ENCODE data around the gene SPATS2. TPM values are rescaled to one million over a fixed set of nuclear protein-coding genes. Genes with fewer than 3 reads are reported as not detected.

Gene SPATS2
- total and polyA plus RNA-seq, 2 donors (not counting 1 experiment from before 2014, with no cell fraction given): 11.3 to 21.5 TPM

DNA sequence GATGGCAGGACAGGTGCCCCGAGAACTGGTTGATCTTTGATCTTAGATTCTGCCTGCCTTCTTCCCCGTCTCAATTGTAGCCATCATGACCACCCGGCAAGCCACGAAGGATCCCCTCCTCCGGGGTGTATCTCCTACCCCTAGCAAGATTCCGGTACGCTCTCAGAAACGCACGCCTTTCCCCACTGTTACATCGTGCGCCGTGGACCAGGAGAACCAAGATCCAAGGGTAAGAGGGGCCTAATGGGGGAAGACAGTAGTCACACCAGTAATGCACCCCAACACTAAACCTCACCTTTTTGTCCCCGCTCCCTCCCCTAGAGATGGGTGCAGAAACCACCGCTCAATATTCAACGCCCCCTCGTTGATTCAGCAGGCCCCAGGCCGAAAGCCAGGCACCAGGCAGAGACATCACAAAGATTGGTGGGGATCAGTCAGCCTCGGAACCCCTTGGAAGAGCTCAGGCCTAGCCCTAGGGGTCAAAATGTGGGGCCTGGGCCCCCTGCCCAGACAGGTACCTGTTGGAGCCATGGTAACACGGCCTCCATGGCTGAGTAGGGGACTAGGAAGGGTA, 43.7 kb upstream of the SPATS2 start:
- WGBS (ENCODE audit: insufficient coverage): 12% methylated on average over 14 of the region's 19 CpGs
- Histone ChIP-seq H3K27ac (ENCODE audit: low read length in 2 of 2) (peak overlapping the region in 1 of 2 donors; percentile 51), H2AFZ (ENCODE audit: insufficient read depth, low read depth, low read length, poor library complexity, severe bottlenecking) (peak overlapping the region; percentile 98)

DNA sequence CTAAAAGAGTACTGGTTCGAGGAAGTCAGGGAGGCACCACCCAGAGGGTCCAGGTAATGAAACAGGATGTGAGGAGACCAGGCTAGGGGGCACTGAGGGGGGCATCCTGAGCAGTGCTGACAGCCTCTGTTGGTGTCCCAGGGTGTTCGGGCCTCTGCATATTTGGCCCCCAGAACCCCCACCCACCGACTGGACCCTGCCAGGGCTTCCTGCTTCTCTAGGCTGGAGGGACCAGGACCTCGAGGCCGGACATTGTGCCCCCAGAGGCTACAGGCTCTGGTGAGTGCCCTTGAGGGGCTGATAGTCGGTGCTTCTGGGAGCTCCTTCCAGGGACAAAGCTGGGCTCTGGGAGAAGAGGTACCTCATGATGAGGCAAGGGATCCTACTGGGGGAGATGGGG, 41.7 kb upstream of the SPATS2 start:
- no peak overlapping the region for H3K9ac ChIP-seq (ENCODE audit: low read length)

More for the DNA sequence above, 43.7 kb upstream of the SPATS2 start:
- no peak for TF ChIP-seq EZH2 (IDR thresholded peaks at IDR 0.05; ENCODE audit: borderline replicate concordance, insufficient read depth, low read depth, low read length, poor library complexity, severe bottlenecking)
- TF ChIP-seq, protein P1, sequence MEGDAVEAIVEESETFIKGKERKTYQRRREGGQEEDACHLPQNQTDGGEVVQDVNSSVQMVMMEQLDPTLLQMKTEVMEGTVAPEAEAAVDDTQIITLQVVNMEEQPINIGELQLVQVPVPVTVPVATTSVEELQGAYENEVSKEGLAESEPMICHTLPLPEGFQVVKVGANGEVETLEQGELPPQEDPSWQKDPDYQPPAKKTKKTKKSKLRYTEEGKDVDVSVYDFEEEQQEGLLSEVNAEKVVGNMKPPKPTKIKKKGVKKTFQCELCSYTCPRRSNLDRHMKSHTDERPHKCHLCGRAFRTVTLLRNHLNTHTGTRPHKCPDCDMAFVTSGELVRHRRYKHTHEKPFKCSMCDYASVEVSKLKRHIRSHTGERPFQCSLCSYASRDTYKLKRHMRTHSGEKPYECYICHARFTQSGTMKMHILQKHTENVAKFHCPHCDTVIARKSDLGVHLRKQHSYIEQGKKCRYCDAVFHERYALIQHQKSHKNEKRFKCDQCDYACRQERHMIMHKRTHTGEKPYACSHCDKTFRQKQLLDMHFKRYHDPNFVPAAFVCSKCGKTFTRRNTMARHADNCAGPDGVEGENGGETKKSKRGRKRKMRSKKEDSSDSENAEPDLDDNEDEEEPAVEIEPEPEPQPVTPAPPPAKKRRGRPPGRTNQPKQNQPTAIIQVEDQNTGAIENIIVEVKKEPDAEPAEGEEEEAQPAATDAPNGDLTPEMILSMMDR (IDR thresholded peaks at IDR 0.05): no peak
- no peak for DNase-seq
- Mint-ChIP-seq H3K27me3 (no peaks in the 10 kb centered on the region), H3K9me3 (ENCODE audit: insufficient read depth) (no peaks in the 10 kb centered on the region), H3K4me3 (peak overlapping the region; percentile 99), H3K4me1 (peaks cover 23% of the 10 kb centered on the region), H3K27ac (peak overlapping the region; percentile 85)
- no peaks in the 10 kb centered on the region for H4K20me1 ChIP-seq (ENCODE audit: control insufficient read depth, insufficient read depth, low read length, poor library complexity, severe bottlenecking)
- no peak for ATAC-seq (ENCODE audit: low read depth)
- peaks cover 12 to 18% of the 10 kb centered on the region in 2 donors for H3K4me1 ChIP-seq (ENCODE audit: control insufficient read depth in 2 of 2, insufficient read depth in 2 of 2, low read length in 2 of 2)
- H3K36me3 ChIP-seq (replicated peaks in 1 of 2; ENCODE audit: control extremely low read depth in 1 of 2, control insufficient read depth in 1 of 2, extremely low read depth in 1 of 2, insufficient read depth in 2 of 2, low read length in 1 of 2): no peaks in the 10 kb centered on the region
- CTCF ChIA-PET: interaction anchor here (1.2 to 3.5 kb wide), 9 partner anchors 8 to 191 kb away, joined by 3 to 20 read pairs (median 12); partner anchors contain the start of genes C1QL4, DNAJC22 and PRPH
- POLR2A ChIA-PET: interaction anchor here (0.6 to 1.5 kb wide), 7 partner anchors 8 to 300 kb away, joined by 3 to 9 read pairs (median 4); partner anchors contain the start of genes DNAJC22, MCRS1 and PRPF40B
- peaks cover 6% of the 10 kb centered on the region for H3K79me2 ChIP-seq (ENCODE audit: control insufficient read depth, insufficient read depth, low read length)
- intact Hi-C loops (cut with micrococcal nuclease): loop anchor here (1.0 to 2.0 kb wide), 4 partner anchors 44 to 471 kb away; partner anchors contain the start of genes DDX23, SPATS2, TMBIM6 and TUBA1C
- peak overlapping the region; percentile 71 for H3K9ac ChIP-seq (ENCODE audit: low read length)
- peaks cover 0 to 3% (median 0%) of the 10 kb centered on the region in 3 donors for H3K9me3 ChIP-seq (ENCODE audit: control extremely low read depth in 1 of 3, control insufficient read depth in 2 of 3, insufficient read depth in 1 of 3, low read length in 2 of 3)
- peak overlapping the region; percentile 66 to 85 (median 70) for H3K4me3 ChIP-seq (ENCODE audit: control extremely low read depth in 1 of 5, extremely low read depth in 1 of 5, insufficient read depth in 1 of 5, low read depth in 2 of 5, low read length in 4 of 5)
- no peaks in the 10 kb centered on the region for H3K27me3 ChIP-seq (replicated peaks in 1 of 4; ENCODE audit: control extremely low read depth in 1 of 4, control insufficient read depth in 3 of 4, insufficient read depth in 4 of 4, low read length in 3 of 4)
- H3K4me2 ChIP-seq (replicated peaks; ENCODE audit: low read depth, low read length, poor library complexity, severe bottlenecking): peak overlapping the region; percentile 95

More for the DNA sequence above, 41.7 kb upstream of the SPATS2 start:
- H4K20me1 ChIP-seq (ENCODE audit: control insufficient read depth, insufficient read depth, low read length, poor library complexity, severe bottlenecking): no peaks in the 10 kb centered on the region
- ATAC-seq (ENCODE audit: low read depth): no peak
- no peak overlapping the region for H3K4me3 ChIP-seq (ENCODE audit: control extremely low read depth in 1 of 5, extremely low read depth in 1 of 5, insufficient read depth in 1 of 5, low read depth in 2 of 5, low read length in 4 of 5)
- TF ChIP-seq, protein P1 (IDR thresholded peaks at IDR 0.05): no peak
- TF ChIP-seq EZH2 (IDR thresholded peaks at IDR 0.05; ENCODE audit: borderline replicate concordance, insufficient read depth, low read depth, low read length, poor library complexity, severe bottlenecking): no peak
- H3K4me1 Mint-ChIP-seq: peaks cover 23% of the 10 kb centered on the region
- no peaks in the 10 kb centered on the region for H3K27me3 Mint-ChIP-seq
- no peaks in the 10 kb centered on the region for H3K27me3 ChIP-seq (replicated peaks in 1 of 4; ENCODE audit: control extremely low read depth in 1 of 4, control insufficient read depth in 3 of 4, insufficient read depth in 4 of 4, low read length in 3 of 4)
- H3K9me3 ChIP-seq (ENCODE audit: control extremely low read depth in 1 of 3, control insufficient read depth in 2 of 3, insufficient read depth in 1 of 3, low read length in 2 of 3): peaks cover 0 to 3% (median 0%) of the 10 kb centered on the region in 3 donors
- no peak overlapping the region for H3K27ac ChIP-seq (ENCODE audit: low read length in 2 of 2)
- intact Hi-C loops (cut with micrococcal nuclease): no loop called here
- no peak overlapping the region for H3K4me3 Mint-ChIP-seq
- no peaks in the 10 kb centered on the region for H3K9me3 Mint-ChIP-seq (ENCODE audit: insufficient read depth)
- no peaks in the 10 kb centered on the region for H3K36me3 ChIP-seq (replicated peaks in 1 of 2; ENCODE audit: control extremely low read depth in 1 of 2, control insufficient read depth in 1 of 2, extremely low read depth in 1 of 2, insufficient read depth in 2 of 2, low read length in 1 of 2)
- H3K79me2 ChIP-seq (ENCODE audit: control insufficient read depth, insufficient read depth, low read length): peaks cover 6% of the 10 kb centered on the region
- ChIA-PET POLR2A (no interaction called here), CTCF (interaction anchor here (1.1 kb wide), 1 partner anchor 16 kb away, joined by 5 read pairs; no protein-coding TSS in a partner anchor)
- no peak overlapping the region for H3K4me2 ChIP-seq (replicated peaks; ENCODE audit: low read depth, low read length, poor library complexity, severe bottlenecking)
- H3K27ac Mint-ChIP-seq: no peak overlapping the region
- DNase-seq: no peak
- 96% methylated on average over 6 of the region's 6 CpGs for WGBS (ENCODE audit: insufficient coverage)
- H3K4me1 ChIP-seq (ENCODE audit: control insufficient read depth in 2 of 2, insufficient read depth in 2 of 2, low read length in 2 of 2): peaks cover 12 to 18% of the 10 kb centered on the region in 2 donors
- no peak overlapping the region for H2AFZ ChIP-seq (ENCODE audit: insufficient read depth, low read depth, low read length, poor library complexity, severe bottlenecking)
